Stimulated activated CD8-positive, alpha-beta memory T cell treated with anti-CD3 and anti-CD28 coated beads, Interleukin-15, amount 100 ng/mL, for 4 hours (primary cell): ENCODE results near the gene FITM1.

Experiments used
- DNase-seq, 2 donors: peaks; one replicate each; pipeline ENCODE4 v3.0.0-alpha.2; 2020; ENCODE audit warnings: low read depth in 2 of 2

FITM1 gene, protein sequence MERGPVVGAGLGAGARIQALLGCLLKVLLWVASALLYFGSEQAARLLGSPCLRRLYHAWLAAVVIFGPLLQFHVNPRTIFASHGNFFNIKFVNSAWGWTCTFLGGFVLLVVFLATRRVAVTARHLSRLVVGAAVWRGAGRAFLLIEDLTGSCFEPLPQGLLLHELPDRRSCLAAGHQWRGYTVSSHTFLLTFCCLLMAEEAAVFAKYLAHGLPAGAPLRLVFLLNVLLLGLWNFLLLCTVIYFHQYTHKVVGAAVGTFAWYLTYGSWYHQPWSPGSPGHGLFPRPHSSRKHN

DNA sequence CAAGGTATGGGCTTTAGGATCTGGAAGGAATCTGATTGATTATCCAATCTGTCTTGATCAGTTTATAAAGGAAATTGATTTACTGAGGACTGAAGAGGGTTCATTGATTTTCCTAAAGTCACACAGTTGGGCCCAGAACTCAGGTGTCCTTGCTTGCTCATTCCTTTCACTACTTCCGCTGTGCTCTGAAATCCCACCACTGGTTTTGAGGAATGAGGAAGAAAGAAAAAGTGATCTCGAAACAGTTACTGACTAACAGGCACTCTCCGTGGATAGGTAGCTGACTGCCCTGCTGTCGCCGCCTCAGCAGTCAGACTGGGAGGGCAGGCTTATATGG is at the start of gene FITM1:
Gene FITM1 (plus strand): TSS at position 280 of the 337 bp plus-strand sequence. CDS start 905 bp downstream, outside the sequence.
- no peak for DNase-seq

- peak in 1 of 2 donors; percentile 42 for DNase-seq
Observed at GRCh38 chr14:24080888-24081738, 49.3 kb upstream of the FITM1 start.

DNA sequence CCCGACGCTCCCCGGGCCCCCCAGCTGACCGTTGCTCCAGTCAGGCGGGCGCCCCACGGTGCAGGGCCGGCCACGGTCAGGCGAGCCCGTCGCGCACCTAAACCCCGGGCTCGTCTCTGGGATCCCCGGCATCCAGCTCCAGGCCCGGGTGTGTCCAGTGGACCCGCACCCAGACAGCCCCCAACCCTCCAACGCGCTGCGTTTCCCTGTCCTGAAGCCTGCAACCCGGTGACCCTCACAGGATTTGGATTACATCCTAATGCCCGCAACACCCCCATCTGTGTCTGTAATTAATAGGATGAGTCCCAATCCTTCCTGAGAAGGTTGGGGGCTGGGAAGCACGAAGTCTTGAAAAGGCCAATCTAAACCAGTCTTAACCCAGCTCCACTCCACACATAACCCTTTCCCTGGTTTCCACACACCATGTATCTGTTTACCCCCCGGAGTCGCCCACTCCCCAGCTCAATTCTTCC is 48.7 kb upstream of the FITM1 start:
- no peak for DNase-seq

- DNase-seq: no peak
Observed at GRCh38 chr14:24082411-24083080, 47.9 kb upstream of the FITM1 start.

GRCh38 chr14:24083462-24083861 is 47.0 kb upstream of the FITM1 start:
- DNase-seq: no peak

GRCh38 chr14:24084440-24084839 is 46.0 kb upstream of the FITM1 start:
- no peak for DNase-seq

DNA sequence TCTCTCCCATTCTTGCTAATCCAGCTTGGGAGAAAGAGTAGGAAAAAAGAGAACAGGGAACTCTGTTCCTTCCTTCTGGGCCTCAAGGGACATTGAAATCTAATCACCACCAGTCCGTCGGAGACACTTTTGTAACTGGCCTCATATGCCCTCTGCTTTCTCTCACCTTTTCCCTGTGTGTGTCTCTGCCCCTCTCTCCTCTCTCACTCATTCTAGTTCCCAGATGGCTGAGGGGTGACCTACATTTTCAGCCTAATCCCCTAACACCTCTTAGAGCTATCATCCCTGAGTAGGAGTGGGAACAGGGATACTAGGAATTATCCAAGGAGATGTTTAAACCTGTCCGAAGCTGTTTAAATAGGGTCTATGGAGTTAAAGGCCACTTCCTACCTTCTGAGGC is 45.2 kb upstream of the FITM1 start:
- no peak for DNase-seq

GRCh38 chr14:24086193-24086955 is 44.1 kb upstream of the FITM1 start:
- no peak for DNase-seq

- no peak for DNase-seq
Observed at GRCh38 chr14:24087004-24087403, 43.5 kb upstream of the FITM1 start.

DNA sequence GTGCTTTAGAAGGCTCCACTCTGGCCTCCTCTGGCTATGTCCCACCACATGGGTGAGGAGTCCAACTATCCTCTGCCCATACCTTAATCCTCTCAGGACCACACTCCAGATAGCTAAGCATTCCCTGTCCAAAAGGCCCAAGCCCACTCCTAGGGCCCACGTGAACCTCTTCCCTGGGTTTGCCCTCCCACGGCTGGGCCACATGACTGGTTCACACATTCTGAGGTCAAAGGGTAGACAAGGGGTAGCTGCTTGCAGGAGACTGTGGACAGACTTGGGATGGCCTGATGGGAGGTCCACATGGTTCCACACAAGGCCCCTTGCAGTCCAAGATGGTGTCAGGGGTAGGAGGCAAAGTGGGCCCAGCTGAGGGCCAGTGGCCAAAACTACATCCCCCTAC is 42.4 kb upstream of the FITM1 start:
- no peak for DNase-seq

GRCh38 chr14:24089890-24090289 is 40.6 kb upstream of the FITM1 start:
- DNase-seq: no peak

- DNase-seq: no peak
Observed at GRCh38 chr14:24092110-24092504, 38.4 kb upstream of the FITM1 start.

DNA sequence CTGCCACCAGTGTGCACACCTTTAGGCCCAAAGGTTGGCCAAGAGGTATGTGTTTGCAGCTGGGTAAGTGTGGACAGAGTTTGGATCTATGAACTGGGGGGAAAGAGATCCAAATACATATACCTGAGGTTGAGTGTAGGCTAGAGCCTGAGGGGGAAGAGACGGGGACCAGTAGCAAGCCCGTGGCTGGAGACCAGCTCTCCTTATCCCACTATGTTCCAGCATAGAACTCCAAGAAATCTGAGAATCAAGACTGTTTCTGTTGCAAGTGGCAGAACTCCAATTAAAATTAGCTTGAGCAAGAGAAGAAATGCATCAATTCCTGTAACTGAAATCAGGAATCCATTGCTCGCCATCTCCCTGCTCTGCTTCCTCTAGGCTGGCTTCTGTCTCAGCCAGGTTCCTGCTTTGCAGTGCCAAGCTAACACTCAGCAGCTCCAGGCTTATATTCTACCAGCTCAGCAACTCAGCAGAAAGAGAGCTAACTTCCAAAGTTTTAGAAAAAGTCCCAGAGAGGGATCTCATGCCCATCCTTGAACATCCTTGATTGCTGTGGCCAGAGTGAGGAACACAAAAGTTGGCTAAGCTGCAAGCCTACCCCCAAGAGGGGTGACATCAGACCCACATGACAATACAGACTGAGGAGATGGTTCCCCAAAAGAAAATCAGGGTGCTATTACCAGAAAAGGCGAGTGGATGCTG is 37.8 kb upstream of the FITM1 start:
- DNase-seq: no peak

DNA sequence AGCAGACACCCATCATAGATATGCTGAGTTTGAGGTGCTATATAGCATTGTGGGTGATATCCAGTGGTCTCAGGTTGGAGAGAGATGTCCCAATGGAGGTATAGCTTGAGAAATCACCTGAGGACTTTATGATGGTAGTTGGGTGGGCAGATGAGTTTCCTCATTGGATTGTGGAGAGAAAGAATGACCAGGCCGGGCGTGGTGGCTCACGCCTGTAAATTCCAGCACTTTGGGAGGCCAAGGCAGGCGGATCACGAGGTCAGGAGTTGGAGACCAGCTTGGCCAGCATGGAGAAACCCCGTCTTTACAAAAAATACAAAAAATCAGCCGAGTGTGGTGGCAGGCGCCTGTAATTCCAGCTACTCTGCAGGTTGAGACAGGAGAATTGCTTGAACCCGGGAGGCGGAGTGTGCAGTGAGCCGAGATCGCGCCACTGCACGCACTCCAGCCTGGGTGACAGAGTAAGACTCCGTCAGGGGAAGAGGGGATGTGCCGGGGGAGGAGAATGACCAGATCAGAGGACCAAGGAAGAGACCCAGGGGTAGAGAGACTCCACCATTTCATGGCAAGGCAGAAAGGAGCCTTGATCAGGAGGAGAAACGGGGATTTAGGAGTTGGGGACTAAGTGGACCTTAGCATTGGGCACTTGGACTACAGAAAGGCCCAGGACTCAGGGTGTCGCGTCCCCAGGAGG is 37.1 kb upstream of the FITM1 start:
- DNase-seq: no peak

- peak; percentile 71 to 75 for DNase-seq
Observed at GRCh38 chr14:24093901-24094840, 36.3 kb upstream of the FITM1 start, which contains the start of gene PCK2. Gene PCK2, plus strand, starts transcription at chr14:24094311. Its CDS starts 95 bp downstream, at chr14:24094406.

GRCh38 chr14:24094841-24095270 is 35.6 kb upstream of the FITM1 start:
- no peak for DNase-seq

DNA sequence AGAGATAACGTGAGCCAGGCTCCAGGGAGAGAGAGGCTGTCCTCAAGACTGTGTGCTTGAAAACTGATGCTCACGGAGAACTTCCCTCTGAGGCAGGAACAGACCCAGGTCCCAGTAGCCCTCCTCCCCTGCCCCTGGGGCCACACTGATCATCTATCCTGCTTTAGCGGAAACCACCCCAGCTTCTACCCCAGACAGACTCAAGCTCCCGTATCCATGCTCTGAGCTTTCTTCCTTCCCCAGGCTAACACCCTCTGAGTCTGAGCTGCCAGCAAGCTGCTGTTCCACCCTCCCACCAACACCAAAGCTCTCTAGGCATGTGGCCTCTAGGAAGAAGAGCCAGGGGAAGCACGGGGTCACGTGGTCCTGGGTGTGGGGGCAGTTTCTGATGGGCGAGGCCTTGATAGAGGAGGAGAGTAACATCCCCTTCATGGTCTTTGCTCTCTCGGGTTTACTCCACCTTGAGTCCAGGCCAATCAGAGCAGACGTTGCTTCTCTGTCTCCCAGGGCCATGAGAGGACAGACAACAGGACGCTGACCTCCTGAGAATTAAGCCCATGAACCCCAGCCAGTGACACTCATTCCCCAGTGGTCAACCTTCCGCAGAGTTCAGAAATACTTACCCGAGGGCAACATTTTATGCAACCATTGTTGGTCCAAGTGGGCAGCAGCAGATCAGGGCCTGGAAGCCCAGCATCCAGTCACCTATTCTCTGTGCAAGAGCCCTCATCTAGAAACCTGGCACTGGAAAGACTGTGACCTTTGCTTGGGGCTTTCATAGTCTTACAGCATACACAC is 35.0 kb upstream of the FITM1 start:
- peak in 1 of 2 donors; percentile 46 for DNase-seq

DNA sequence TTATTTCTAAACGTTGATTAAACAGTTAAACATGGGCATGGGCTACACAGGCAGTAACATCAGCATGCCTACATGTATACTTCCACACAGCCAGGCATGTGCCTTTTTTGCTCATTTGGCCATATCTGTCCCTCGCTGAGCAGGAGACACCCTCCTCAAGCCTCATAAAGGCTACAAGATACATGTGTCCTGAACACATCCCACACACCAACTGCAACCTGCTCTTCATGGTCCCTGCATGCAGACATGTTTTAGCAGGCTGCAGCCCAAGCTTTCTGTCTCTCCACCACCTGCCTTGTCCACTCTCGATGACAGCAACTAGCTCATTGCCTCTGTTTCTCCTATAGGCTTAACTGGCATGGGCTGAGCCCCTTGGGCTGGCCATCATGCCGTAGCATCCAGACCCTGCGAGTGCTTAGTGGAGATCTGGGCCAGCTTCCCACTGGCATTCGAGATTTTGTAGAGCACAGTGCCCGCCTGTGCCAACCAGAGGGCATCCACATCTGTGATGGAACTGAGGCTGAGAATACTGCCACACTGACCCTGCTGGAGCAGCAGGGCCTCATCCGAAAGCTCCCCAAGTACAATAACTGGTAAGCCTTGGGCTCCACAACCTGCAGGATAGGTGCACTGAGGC is 33.8 kb upstream of the FITM1 start:
- DNase-seq: no peak
